ENCODE results near the gene FANCD2.

The FANCD2 gene

GRCh38 chr3:10004960-10005564 lies 21.2 kb upstream of the FANCD2 start:
- no peaks in the 10 kb centered on the region for H3K9me2 ChIP-seq (replicated peaks; ENCODE audit: insufficient read depth, low read length)
- H3K9me3 ChIP-seq (replicated peaks; ENCODE audit: insufficient read depth, low read length) = no peaks in the 10 kb centered on the region
- H3K4me1 ChIP-seq (ENCODE audit: low read length) = peaks cover 6% of the 10 kb centered on the region; the same call in 1 of the 2 replicates
- H3K9ac ChIP-seq (ENCODE audit: low read length) = no peak overlapping the region
- no peaks in the 10 kb centered on the region for H3K36me3 ChIP-seq (replicated peaks; ENCODE audit: insufficient read depth, low read length)
- no peaks in the 10 kb centered on the region for H4K20me1 ChIP-seq (ENCODE audit: insufficient read depth, low read length)
- H2AFZ ChIP-seq (ENCODE audit: low read length) = no peak overlapping the region
- peaks cover 7% of the 10 kb centered on the region; the same call in 1 of the 2 replicates for H3K79me2 ChIP-seq (ENCODE audit: low read length)
- peaks cover 10% of the 10 kb centered on the region; the same call in 1 of the 2 replicates for H3F3A ChIP-seq (ENCODE audit: insufficient read depth, low read length)
- no peak for DNase-seq
- H3K4me3 ChIP-seq (ENCODE audit: low read length) = no peak overlapping the region
- TF ChIP-seq CTCF (IDR thresholded peaks at IDR 0.05; ENCODE audit: low read length) = no peak
- no peak for TF ChIP-seq EZH2 (optimal IDR thresholded peaks at IDR 0.05; ENCODE audit: low read depth, low read length)
- no peak for TF ChIP-seq EZH2phosphoT487 (IDR thresholded peaks at IDR 0.05; ENCODE audit: low read length)
- no peaks in the 10 kb centered on the region for H3K27me3 ChIP-seq (replicated peaks; ENCODE audit: insufficient read depth, low read length)
- H3K27ac ChIP-seq (ENCODE audit: low read length) = no peak overlapping the region
- no peak overlapping the region for H3K4me2 ChIP-seq (ENCODE audit: low read depth, low read length)

GRCh38 chr3:10006048-10006761 lies 20.0 kb upstream of the FANCD2 start:
- no peak for TF ChIP-seq CTCF (IDR thresholded peaks at IDR 0.05; ENCODE audit: low read length)
- no peak overlapping the region for H3K4me2 ChIP-seq (ENCODE audit: low read depth, low read length)
- H3K9me2 ChIP-seq (replicated peaks; ENCODE audit: insufficient read depth, low read length) = no peaks in the 10 kb centered on the region
- H3K9ac ChIP-seq (ENCODE audit: low read length) = no peak overlapping the region
- H3K4me3 ChIP-seq (ENCODE audit: low read length) = no peak overlapping the region
- H3K4me1 ChIP-seq (ENCODE audit: low read length) = peaks cover 11% of the 10 kb centered on the region
- no peaks in the 10 kb centered on the region for H3K27me3 ChIP-seq (replicated peaks; ENCODE audit: insufficient read depth, low read length)
- H3K36me3 ChIP-seq (replicated peaks; ENCODE audit: insufficient read depth, low read length) = no peaks in the 10 kb centered on the region
- H3F3A ChIP-seq (ENCODE audit: insufficient read depth, low read length) = peaks cover 10% of the 10 kb centered on the region; the same call in 1 of the 2 replicates
- no peak overlapping the region for H3K27ac ChIP-seq (ENCODE audit: low read length)
- no peaks in the 10 kb centered on the region for H3K79me2 ChIP-seq (ENCODE audit: low read length)
- no peaks in the 10 kb centered on the region for H4K20me1 ChIP-seq (ENCODE audit: insufficient read depth, low read length)
- DNase-seq = no peak
- H2AFZ ChIP-seq (ENCODE audit: low read length) = no peak overlapping the region
- no peaks in the 10 kb centered on the region for H3K9me3 ChIP-seq (replicated peaks; ENCODE audit: insufficient read depth, low read length)

- Histone ChIP-seq H3K9ac (ENCODE audit: low read length) (no peak overlapping the region), H3K79me2 (ENCODE audit: low read length) (no peaks in the 10 kb centered on the region), H4K20me1 (ENCODE audit: insufficient read depth, low read length) (no peaks in the 10 kb centered on the region), H3K4me1 (ENCODE audit: low read length) (peaks cover 14% of the 10 kb centered on the region), H3K36me3 (replicated peaks; ENCODE audit: insufficient read depth, low read length) (no peaks in the 10 kb centered on the region), H3K9me3 (replicated peaks; ENCODE audit: insufficient read depth, low read length) (no peaks in the 10 kb centered on the region), H3K27me3 (replicated peaks; ENCODE audit: insufficient read depth, low read length) (no peaks in the 10 kb centered on the region), H3F3A (ENCODE audit: insufficient read depth, low read length) (peaks cover 10% of the 10 kb centered on the region; the same call in 1 of the 2 replicates), H2AFZ (ENCODE audit: low read length) (no peak overlapping the region), H3K4me2 (ENCODE audit: low read depth, low read length) (no peak overlapping the region), H3K4me3 (ENCODE audit: low read length) (no peak overlapping the region), H3K9me2 (replicated peaks; ENCODE audit: insufficient read depth, low read length) (no peaks in the 10 kb centered on the region), H3K27ac (ENCODE audit: low read length) (no peak overlapping the region)
- no peak for DNase-seq
- TF ChIP-seq CTCF (IDR thresholded peaks at IDR 0.05; ENCODE audit: low read length) (no peak), EZH2 (optimal IDR thresholded peaks at IDR 0.05; ENCODE audit: low read depth, low read length) (no peak), EZH2phosphoT487 (IDR thresholded peaks at IDR 0.05; ENCODE audit: low read length) (no peak)
These were observed 19.5 kb upstream of the FANCD2 start for GRCh38 chr3:10006762-10007090.

Measured in MM.1S (cell line).